ENCODE measurements around the gene GP9.
"Not testable (repeated sequence)": the region's sequence is repeated elsewhere in the genome, so short reads cannot be mapped to it uniquely, and the experiment has no call there.

Gene GP9

GRCh38 chr3:129085165-129085715 is 24.7 kb downstream of the GP9 start:
- H3K9ac ChIP-seq (ENCODE audit: insufficient read length), result no peak overlapping the region
- no peak for DNase-seq (ENCODE audit: low read depth, low spot score)
- H3K27ac ChIP-seq, result no peak overlapping the region
- H3K9me3 ChIP-seq (ENCODE audit: low read depth, low read length), result no peaks in the 10 kb centered on the region
- H3K36me3 ChIP-seq (ENCODE audit: insufficient read depth, low read length), result no peaks in the 10 kb centered on the region
- no peak for TF ChIP-seq EZH2 (IDR thresholded peaks at IDR 0.05)
- TF ChIP-seq POLR2AphosphoS5 (IDR thresholded peaks at IDR 0.05; ENCODE audit: borderline replicate concordance, low read depth, low read length), result no peak
- no peak overlapping the region for H3K4me3 ChIP-seq

- H3K9ac ChIP-seq (ENCODE audit: insufficient read length), result no peak overlapping the region
- no peaks in the 10 kb centered on the region for H3K9me3 ChIP-seq (ENCODE audit: low read depth, low read length)
- no peak overlapping the region for H3K27ac ChIP-seq
- no peak for DNase-seq (ENCODE audit: low read depth, low spot score)
- no peak overlapping the region for H3K4me3 ChIP-seq
- TF ChIP-seq FOXP2 (optimal IDR thresholded peaks at IDR 0.05; ENCODE audit: control extremely low read depth, extremely low read length, insufficient read depth), result no peak
- no peak for TF ChIP-seq POLR2AphosphoS5 (IDR thresholded peaks at IDR 0.05; ENCODE audit: borderline replicate concordance, low read depth, low read length)
- H3K36me3 ChIP-seq (ENCODE audit: insufficient read depth, low read length), result no peaks in the 10 kb centered on the region
Observed at GRCh38 chr3:129085818-129086217, 25.2 kb downstream of the GP9 start.

- no peak for TF ChIP-seq POLR2AphosphoS5 (IDR thresholded peaks at IDR 0.05; ENCODE audit: borderline replicate concordance, low read depth, low read length)
- no peak for TF ChIP-seq EZH2 (IDR thresholded peaks at IDR 0.05)
- TF ChIP-seq FOXP2 (optimal IDR thresholded peaks at IDR 0.05; ENCODE audit: control extremely low read depth, extremely low read length, insufficient read depth), result no peak
- Histone ChIP-seq H3K9ac (ENCODE audit: insufficient read length) (no peak overlapping the region), H3K9me3 (ENCODE audit: low read depth, low read length) (no peaks in the 10 kb centered on the region), H3K4me3 (no peak overlapping the region), H3K27ac (no peak overlapping the region), H3K36me3 (ENCODE audit: insufficient read depth, low read length) (no peaks in the 10 kb centered on the region)
- DNase-seq (ENCODE audit: low read depth, low spot score), result no peak
Observed at GRCh38 chr3:129087138-129087702, 26.6 kb downstream of the GP9 start.

GRCh38 chr3:129087904-129088303 is 27.3 kb downstream of the GP9 start:
- H3K36me3 ChIP-seq (ENCODE audit: insufficient read depth, low read length); DNase-seq (ENCODE audit: low read depth, low spot score): not testable (repeated sequence)

GRCh38 chr3:129088312-129088711 is 27.7 kb downstream of the GP9 start:
- DNase-seq (ENCODE audit: low read depth, low spot score); H3K4me3 ChIP-seq; H3K36me3 ChIP-seq (ENCODE audit: insufficient read depth, low read length); H3K9me3 ChIP-seq (ENCODE audit: low read depth, low read length); H3K9ac ChIP-seq (ENCODE audit: insufficient read length); H3K27ac ChIP-seq: not testable (repeated sequence)

More at GRCh38 chr3:129087904-129088303, 27.3 kb downstream of the GP9 start:
- not testable (repeated sequence) for H3K4me3 ChIP-seq; H3K27ac ChIP-seq; H3K9me3 ChIP-seq (ENCODE audit: low read depth, low read length); H3K9ac ChIP-seq (ENCODE audit: insufficient read length)

- H3K27ac ChIP-seq, result no peak overlapping the region
- no peak overlapping the region for H3K4me3 ChIP-seq
- no peaks in the 10 kb centered on the region for H3K9me3 ChIP-seq (ENCODE audit: low read depth, low read length)
- H3K9ac ChIP-seq (ENCODE audit: insufficient read length), result no peak overlapping the region
- H3K36me3 ChIP-seq (ENCODE audit: insufficient read depth, low read length), result no peaks in the 10 kb centered on the region
- DNase-seq (ENCODE audit: low read depth, low spot score), result no peak
- TF ChIP-seq POLR2AphosphoS5 (IDR thresholded peaks at IDR 0.05; ENCODE audit: borderline replicate concordance, low read depth, low read length) (no peak), FOXP2 (optimal IDR thresholded peaks at IDR 0.05; ENCODE audit: control extremely low read depth, extremely low read length, insufficient read depth) (no peak), EZH2 (IDR thresholded peaks at IDR 0.05) (no peak)
Observed at GRCh38 chr3:129095285-129095684, 34.7 kb downstream of the GP9 start.

- H3K9me3 ChIP-seq (ENCODE audit: low read depth, low read length), result no peaks in the 10 kb centered on the region
- TF ChIP-seq EZH2 (IDR thresholded peaks at IDR 0.05) (no peak), POLR2AphosphoS5 (IDR thresholded peaks at IDR 0.05; ENCODE audit: borderline replicate concordance, low read depth, low read length) (no peak), FOXP2 (optimal IDR thresholded peaks at IDR 0.05; ENCODE audit: control extremely low read depth, extremely low read length, insufficient read depth) (no peak)
- no peak overlapping the region for H3K9ac ChIP-seq (ENCODE audit: insufficient read length)
- no peak for DNase-seq (ENCODE audit: low read depth, low spot score)
- H3K36me3 ChIP-seq (ENCODE audit: insufficient read depth, low read length), result no peaks in the 10 kb centered on the region
- no peak overlapping the region for H3K4me3 ChIP-seq
- H3K27ac ChIP-seq, result no peak overlapping the region
Observed at GRCh38 chr3:129100274-129100673, 39.7 kb downstream of the GP9 start.

GRCh38 chr3:129101370-129102138 is 41.0 kb downstream of the GP9 start:
- Histone ChIP-seq H3K27ac (no peak overlapping the region), H3K9ac (ENCODE audit: insufficient read length) (no peak overlapping the region), H3K9me3 (ENCODE audit: low read depth, low read length) (no peaks in the 10 kb centered on the region), H3K36me3 (ENCODE audit: insufficient read depth, low read length) (no peaks in the 10 kb centered on the region), H3K4me3 (no peak overlapping the region)
- no peak for TF ChIP-seq EZH2 (IDR thresholded peaks at IDR 0.05)
- TF ChIP-seq FOXP2 (optimal IDR thresholded peaks at IDR 0.05; ENCODE audit: control extremely low read depth, extremely low read length, insufficient read depth), result no peak
- TF ChIP-seq POLR2AphosphoS5 (IDR thresholded peaks at IDR 0.05; ENCODE audit: borderline replicate concordance, low read depth, low read length), result no peak
- DNase-seq (ENCODE audit: low read depth, low spot score), result no peak

- TF ChIP-seq EZH2 (IDR thresholded peaks at IDR 0.05), result no peak
- no peak for TF ChIP-seq FOXP2 (optimal IDR thresholded peaks at IDR 0.05; ENCODE audit: control extremely low read depth, extremely low read length, insufficient read depth)
- no peak for TF ChIP-seq POLR2AphosphoS5 (IDR thresholded peaks at IDR 0.05; ENCODE audit: borderline replicate concordance, low read depth, low read length)
- DNase-seq (ENCODE audit: low read depth, low spot score), result no peak
- Histone ChIP-seq H3K4me3 (no peak overlapping the region), H3K9me3 (ENCODE audit: low read depth, low read length) (no peaks in the 10 kb centered on the region), H3K27ac (no peak overlapping the region), H3K36me3 (ENCODE audit: insufficient read depth, low read length) (no peaks in the 10 kb centered on the region), H3K9ac (ENCODE audit: insufficient read length) (no peak overlapping the region)
Observed at GRCh38 chr3:129103296-129103695, 42.7 kb downstream of the GP9 start.
